Tibial nerve (tissue), 3 donors: ENCODE results near the gene BDH1.

Experiments
- CTCF ChIP-seq, 5 experiments: fragments of 200-600 bp in 3 of 5; fragments of 450-650 bp in 2 of 5; sonication (generic) in 3 of 5; IDR thresholded peaks; one replicate each; pipeline ENCODE4 v1.5.1; 2016 to 2019; ENCODE audit warnings: antibody characterized with exemption in 5 of 5, mild to moderate bottlenecking in 3 of 5, moderate library complexity in 2 of 5
- POLR2A ChIP-seq, 2 donors: fragments of 450-650 bp; IDR thresholded peaks; one replicate each; pipeline ENCODE4 v1.6.1; 2017; ENCODE audit warnings: antibody characterized with exemption in 2 of 2, mild to moderate bottlenecking in 2 of 2, moderate library complexity in 2 of 2

GRCh38 chr3:197573048-197573767 is 17.4 kb upstream of the BDH1 start:
- TF ChIP-seq CTCF (IDR thresholded peaks at IDR 0.05): no peak
- TF ChIP-seq POLR2A (IDR thresholded peaks at IDR 0.05): no peak
